Loucy (cell line): ENCODE measurements around the gene SCART1.
"Not testable (repeated sequence)": the region's sequence is repeated elsewhere in the genome, so short reads cannot be mapped to it uniquely, and the experiment has no call there.

Experiments
- H2AFZ ChIP-seq: fragments of 200-600 bp; sonication (generic); 2 replicates; pipeline ENCODE4 v1.6.0; 2016; ENCODE audit warnings: antibody characterized with exemption, mild to moderate bottlenecking, low read length, moderate library complexity
- H3F3A ChIP-seq: fragments of 200-600 bp; 2 replicates; pipeline ENCODE4 v1.6.0; 2016; ENCODE audit warnings: antibody characterized with exemption, low read depth, mild to moderate bottlenecking
- H3K27me3 ChIP-seq: fragments of 200-600 bp; sonication (generic); 2 replicates; pipeline ENCODE4 v1.6.1; 2014; ENCODE audit warnings: low read length, mild to moderate bottlenecking; ENCODE audit not compliant: insufficient read depth, poor library complexity, severe bottlenecking
- H3K36me3 ChIP-seq: fragments of 200-600 bp; sonication (generic); 2 replicates; pipeline ENCODE4 v1.6.1; 2016; ENCODE audit warnings: low read length; ENCODE audit not compliant: insufficient read depth
- H3K4me1 ChIP-seq: fragments of 200-600 bp; sonication (generic); 2 replicates; pipeline ENCODE4 v1.5.1; 2014; ENCODE audit warnings: low read length, mild to moderate bottlenecking; ENCODE audit not compliant: insufficient read depth, poor library complexity, severe bottlenecking
- H3K4me2 ChIP-seq: fragments of 200-600 bp; sonication (generic); 2 replicates; pipeline ENCODE4 v1.6.0; 2014; ENCODE audit warnings: antibody characterized with exemption, low read length, low read depth, mild to moderate bottlenecking; ENCODE audit not compliant: poor library complexity, severe bottlenecking
- H3K4me3 ChIP-seq: fragments of 200-600 bp; sonication (generic); 2 replicates; pipeline ENCODE4 v1.5.1; 2014; ENCODE audit warnings: low read length, mild to moderate bottlenecking, mixed read lengths; ENCODE audit not compliant: poor library complexity, severe bottlenecking
- H3K79me2 ChIP-seq: fragments of 200-600 bp; sonication (generic); 2 replicates; pipeline ENCODE4 v1.6.1; 2014; ENCODE audit warnings: low read length; ENCODE audit not compliant: insufficient read depth
- H3K9ac ChIP-seq: fragments of 200-600 bp; sonication (generic); 2 replicates; pipeline ENCODE4 v1.6.0; 2014; ENCODE audit warnings: mild to moderate bottlenecking, low read depth, low read length, moderate library complexity; ENCODE audit not compliant: poor library complexity, severe bottlenecking
- H3K9me2 ChIP-seq: fragments of 200-600 bp; sonication (generic); replicated peaks from 2 replicates; pipeline ENCODE4 v1.6.1; 2016; ENCODE audit warnings: low read depth, low read length, mixed read lengths
- H3K9me3 ChIP-seq: fragments of 200-600 bp; sonication (generic); 2 replicates; pipeline ENCODE4 v1.6.1; 2014; ENCODE audit warnings: mild to moderate bottlenecking, antibody characterized with exemption, low read length, low read depth; ENCODE audit not compliant: insufficient read depth
- H4K20me1 ChIP-seq: fragments of 200-600 bp; sonication (generic); 2 replicates; pipeline ENCODE4 v1.6.0; 2014; ENCODE audit warnings: antibody characterized with exemption, low read length, mild to moderate bottlenecking; ENCODE audit not compliant: insufficient read depth, poor library complexity, severe bottlenecking
- CTCF ChIP-seq: fragments of 200-600 bp; sonication (generic); conservative IDR thresholded peaks from 2 replicates; pipeline ENCODE4 v1.5.1; 2014; ENCODE audit warnings: mild to moderate bottlenecking, antibody characterized with exemption, low read length
- EZH2phosphoT487 ChIP-seq: fragments of 200-600 bp; IDR thresholded peaks from 2 replicates; pipeline ENCODE4 v1.6.1; 2018; ENCODE audit warnings: antibody characterized with exemption, mild to moderate bottlenecking, moderate library complexity, borderline replicate concordance

SCART1 gene

GRCh38 chr10:133516057-133516456 is 62.3 kb downstream of the SCART1 start:
- H3K27me3 ChIP-seq: no peaks in the 10 kb centered on the region
- no peaks in the 10 kb centered on the region for H3F3A ChIP-seq
- H4K20me1 ChIP-seq: no peaks in the 10 kb centered on the region
- no peaks in the 10 kb centered on the region for H3K36me3 ChIP-seq
- no peak overlapping the region for H3K4me3 ChIP-seq
- no peak overlapping the region for H3K4me2 ChIP-seq
- H3K9me3 ChIP-seq: no peaks in the 10 kb centered on the region
- peaks cover 8% of the 10 kb centered on the region for H3K4me1 ChIP-seq
- no peaks in the 10 kb centered on the region for H3K79me2 ChIP-seq
- H3K9me2 ChIP-seq: no peaks in the 10 kb centered on the region
- H3K9ac ChIP-seq: no peak overlapping the region
- H2AFZ ChIP-seq: no peak overlapping the region
- TF ChIP-seq CTCF: no peak
- TF ChIP-seq EZH2phosphoT487: no peak

- not testable (repeated sequence) for H3K9me3 ChIP-seq, H3K79me2 ChIP-seq, H3K9me2 ChIP-seq, H3K4me1 ChIP-seq, H3K36me3 ChIP-seq, H3K4me2 ChIP-seq, H3F3A ChIP-seq, H2AFZ ChIP-seq, H3K9ac ChIP-seq, H3K27me3 ChIP-seq, H4K20me1 ChIP-seq, H3K4me3 ChIP-seq
Measured at GRCh38 chr10:133518517-133518916, 64.8 kb downstream of the SCART1 start.
